Activated CD4-positive, alpha-beta memory T cell treated with anti-CD3 and anti-CD28 coated beads, Interleukin-2, amount 10 ng/mL, durations not matched to agents 7 days and 5 days (primary cell): ENCODE results near the gene CPNE7. TPM values are rescaled to one million over a fixed set of nuclear protein-coding genes. Genes with fewer than 3 reads are reported as not detected.
A peak's percentile ranks its signal among the peaks of the same experiment; 100 is the strongest.

Experiments used
- CTCF ChIA-PET: fragments of 350-600 bp; sonication (Branson Sonifier 250); formaldehyde crosslinking; loops from one replicate; lab custom pipeline; 2021; ENCODE audit warnings: antibody characterized with exemption, inconsistent platforms; lab: Charles Lee
- POLR2A ChIA-PET: fragments of 350-600 bp; sonication (Branson Sonifier 250); formaldehyde crosslinking; loops from one replicate; lab custom pipeline; 2021; ENCODE audit warnings: antibody characterized with exemption; lab: Charles Lee
- DNase-seq: peaks from one replicate; pipeline ENCODE4 v3.0.0-alpha.2; 2020
- H3K27ac Mint-ChIP-seq: one replicate; pipeline ENCODE4 v1.8.0; 2021; ENCODE audit warnings: mild to moderate bottlenecking, mixed read lengths
- H3K27me3 Mint-ChIP-seq: one replicate; pipeline ENCODE4 v1.8.0; 2021; ENCODE audit warnings: mixed read lengths
- H3K36me3 Mint-ChIP-seq: one replicate; pipeline ENCODE4 v1.8.0; 2021; ENCODE audit warnings: low read depth, mixed read lengths
- H3K4me1 Mint-ChIP-seq: one replicate; pipeline ENCODE4 v1.8.0; 2021; ENCODE audit warnings: mixed read lengths
- H3K4me3 Mint-ChIP-seq: one replicate; pipeline ENCODE4 v1.8.0; 2021; ENCODE audit warnings: mild to moderate bottlenecking, mixed read lengths
- H3K9me3 Mint-ChIP-seq: one replicate; pipeline ENCODE4 v1.8.0; 2021; ENCODE audit warnings: mixed read lengths
- total RNA-seq, 2 experiments: library from RNA; stranded (reverse); gene quantifications; one replicate each; pipeline ENCODE4 v1.2.3, GENCODE V29; 2021

CPNE7 gene
- total RNA-seq, 2 experiments from 2014 or later, result 3.3 to 4.4 TPM

DNA sequence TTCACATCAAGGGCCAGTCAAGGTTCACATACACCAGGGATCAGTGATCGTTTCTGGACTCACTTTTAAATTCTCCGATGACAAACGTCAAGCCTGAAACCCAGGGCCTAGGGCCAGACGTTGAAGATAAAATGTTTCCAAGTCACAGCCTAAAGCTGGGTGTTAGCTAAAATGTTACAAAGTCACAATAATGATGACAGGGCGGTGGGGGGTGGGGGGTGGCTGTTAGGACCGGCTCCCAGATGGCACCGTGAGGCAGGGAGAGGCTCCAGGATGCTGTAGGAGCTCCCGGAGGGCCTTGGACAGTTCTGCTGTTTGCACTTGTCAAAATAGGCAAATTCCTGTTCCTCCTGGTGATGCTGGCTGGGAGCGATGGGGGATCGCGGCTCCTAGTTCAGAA lies 31.4 kb upstream of the CPNE7 start:
- CTCF ChIA-PET, result no interaction called here
- Mint-ChIP-seq H3K36me3 (peaks cover 14% of the 10 kb centered on the region), H3K27ac (no peak overlapping the region), H3K27me3 (no peaks in the 10 kb centered on the region), H3K4me1 (peaks cover 11% of the 10 kb centered on the region), H3K9me3 (no peaks in the 10 kb centered on the region), H3K4me3 (no peak overlapping the region)
- no peak for DNase-seq
- POLR2A ChIA-PET, result no interaction called here

DNA sequence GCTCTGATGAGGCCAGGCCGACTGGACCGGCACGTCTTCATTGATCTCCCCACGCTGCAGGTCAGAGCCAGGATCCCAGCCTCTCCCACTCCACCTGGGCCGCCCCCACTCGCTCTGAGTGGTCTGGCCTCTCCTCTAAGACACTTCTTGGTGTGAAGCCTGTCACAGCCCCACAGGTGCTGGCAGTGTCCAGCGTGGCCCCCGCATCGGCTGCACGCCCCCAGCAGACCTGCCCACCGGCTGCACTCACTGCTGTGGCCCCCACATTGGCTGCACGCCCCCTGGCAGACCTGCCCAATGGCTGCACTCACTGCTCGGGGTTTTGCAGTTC lies 30.9 kb upstream of the CPNE7 start:
- Mint-ChIP-seq H3K9me3 (no peaks in the 10 kb centered on the region), H3K4me3 (no peak overlapping the region), H3K27me3 (no peaks in the 10 kb centered on the region), H3K4me1 (peaks cover 13% of the 10 kb centered on the region), H3K27ac (no peak overlapping the region), H3K36me3 (peaks cover 18% of the 10 kb centered on the region)
- ChIA-PET POLR2A (no interaction called here), CTCF (no interaction called here)
- no peak for DNase-seq

DNA sequence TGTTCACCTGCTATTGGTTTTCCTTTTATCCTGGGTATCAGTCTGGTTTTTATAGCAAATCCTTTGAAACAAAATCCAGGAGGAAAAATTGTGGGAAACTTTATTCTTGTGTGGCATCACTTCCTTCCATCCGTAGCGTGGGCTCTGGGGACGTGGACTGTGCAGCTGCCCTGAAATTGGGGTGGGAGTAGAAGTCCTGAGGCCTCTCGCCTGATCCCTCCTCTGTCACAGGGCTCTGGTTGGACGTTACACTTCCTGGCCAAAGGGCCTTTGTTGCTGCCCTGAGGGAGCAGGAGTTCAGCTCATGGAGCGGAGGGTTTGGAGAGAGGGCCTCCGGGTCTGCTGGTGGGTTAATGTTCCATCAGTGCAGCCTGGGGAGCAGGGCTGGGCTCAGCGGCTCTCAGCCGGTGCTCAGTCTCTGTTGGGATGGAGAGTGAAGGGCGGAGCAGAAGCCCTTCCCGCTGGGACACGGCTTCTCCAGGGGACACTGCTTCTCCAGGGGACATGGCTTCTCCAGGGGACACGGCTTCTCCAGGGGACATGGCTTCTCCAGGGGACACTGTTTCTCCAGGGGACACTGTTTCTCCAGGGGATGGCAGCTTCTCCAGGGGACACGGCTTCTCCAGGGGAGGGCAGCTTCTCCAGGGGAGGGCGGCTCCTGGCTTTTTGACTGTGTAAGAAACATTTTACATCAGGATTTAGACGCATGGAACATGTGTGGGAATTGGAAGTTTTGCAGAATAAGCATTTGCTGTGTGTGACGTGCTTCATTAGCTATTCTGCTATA lies 30.3 kb upstream of the CPNE7 start:
- no peak overlapping the region for H3K4me3 Mint-ChIP-seq
- peaks cover 18% of the 10 kb centered on the region for H3K36me3 Mint-ChIP-seq
- H3K27ac Mint-ChIP-seq, result no peak overlapping the region
- H3K9me3 Mint-ChIP-seq, result no peaks in the 10 kb centered on the region
- ChIA-PET CTCF (interaction anchor here (0.9 kb wide), 1 partner anchor 36 kb away, joined by 3 read pairs; no protein-coding TSS in a partner anchor), POLR2A (no interaction called here)
- peaks cover 13% of the 10 kb centered on the region for H3K4me1 Mint-ChIP-seq
- no peaks in the 10 kb centered on the region for H3K27me3 Mint-ChIP-seq
- no peak for DNase-seq

DNA sequence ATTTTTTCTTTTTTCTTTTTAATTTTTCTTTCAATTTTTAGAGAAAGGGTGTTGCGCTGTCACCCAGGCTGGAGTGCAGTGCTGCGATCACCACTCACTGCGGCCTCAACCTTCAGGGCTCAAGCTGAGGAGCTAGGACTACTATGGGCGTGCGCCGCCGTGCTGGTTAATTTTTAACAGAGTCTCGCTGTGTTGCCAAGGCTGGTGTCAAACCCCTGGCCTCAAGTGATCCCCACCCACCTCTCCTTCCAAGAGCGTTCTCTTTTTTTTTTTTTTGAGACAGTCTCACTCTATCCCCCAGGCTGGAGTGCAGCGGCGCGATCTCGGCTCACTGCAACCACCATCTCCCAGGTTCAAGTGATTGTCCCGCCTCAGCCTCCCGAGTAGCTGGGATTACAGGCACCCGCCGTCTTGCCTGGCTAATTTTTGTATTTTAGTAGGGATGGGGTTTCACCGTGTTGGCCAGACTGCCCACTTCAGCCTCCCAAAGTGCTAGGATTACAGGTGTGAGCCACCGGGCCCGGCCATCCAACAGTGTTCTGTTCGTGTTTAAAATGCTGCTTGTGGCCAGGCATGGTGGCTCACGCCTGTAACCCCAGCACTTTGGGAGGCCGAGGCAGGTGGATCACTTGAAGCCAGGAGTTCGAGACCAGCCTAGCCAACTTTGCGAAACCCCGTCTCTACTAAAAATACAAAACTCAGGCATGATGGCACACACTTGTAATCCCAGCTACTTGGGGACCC lies 29.6 kb upstream of the CPNE7 start:
- DNase-seq, result no peak
- H3K4me1 Mint-ChIP-seq, result peaks cover 10% of the 10 kb centered on the region
- H3K9me3 Mint-ChIP-seq, result no peaks in the 10 kb centered on the region
- H3K36me3 Mint-ChIP-seq, result peaks cover 18% of the 10 kb centered on the region
- POLR2A ChIA-PET, result no interaction called here
- CTCF ChIA-PET, result interaction anchor here (0.9 kb wide), 1 partner anchor 37 kb away, joined by 3 read pairs; no protein-coding TSS in a partner anchor
- no peak overlapping the region for H3K27ac Mint-ChIP-seq
- H3K4me3 Mint-ChIP-seq, result no peak overlapping the region
- H3K27me3 Mint-ChIP-seq, result no peaks in the 10 kb centered on the region

DNA sequence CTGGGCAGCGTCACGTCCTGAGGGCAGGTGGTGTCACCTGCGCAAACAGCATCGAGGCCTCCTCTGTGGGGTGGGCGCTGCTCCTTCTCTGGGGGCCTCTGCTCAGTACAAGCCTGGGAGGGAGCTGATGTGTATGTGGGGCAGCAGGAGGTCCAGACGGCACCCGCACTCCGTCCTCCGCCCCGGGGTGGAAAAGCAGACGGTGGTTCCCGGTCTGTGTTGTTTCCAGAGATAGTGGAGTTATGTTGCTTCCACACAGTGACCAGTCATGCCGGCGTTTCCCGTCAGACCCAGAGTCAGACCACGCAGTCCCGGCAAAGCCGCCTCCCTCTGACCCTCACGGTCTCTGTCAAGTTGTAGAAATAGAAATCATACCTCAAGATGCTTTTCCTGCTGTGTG lies 28.8 kb upstream of the CPNE7 start:
- Mint-ChIP-seq H3K36me3 (peaks cover 18% of the 10 kb centered on the region), H3K4me3 (no peak overlapping the region), H3K27me3 (no peaks in the 10 kb centered on the region), H3K27ac (no peak overlapping the region), H3K9me3 (no peaks in the 10 kb centered on the region), H3K4me1 (peaks cover 7% of the 10 kb centered on the region)
- no peak for DNase-seq
- CTCF ChIA-PET, result no interaction called here
- POLR2A ChIA-PET, result no interaction called here

DNA sequence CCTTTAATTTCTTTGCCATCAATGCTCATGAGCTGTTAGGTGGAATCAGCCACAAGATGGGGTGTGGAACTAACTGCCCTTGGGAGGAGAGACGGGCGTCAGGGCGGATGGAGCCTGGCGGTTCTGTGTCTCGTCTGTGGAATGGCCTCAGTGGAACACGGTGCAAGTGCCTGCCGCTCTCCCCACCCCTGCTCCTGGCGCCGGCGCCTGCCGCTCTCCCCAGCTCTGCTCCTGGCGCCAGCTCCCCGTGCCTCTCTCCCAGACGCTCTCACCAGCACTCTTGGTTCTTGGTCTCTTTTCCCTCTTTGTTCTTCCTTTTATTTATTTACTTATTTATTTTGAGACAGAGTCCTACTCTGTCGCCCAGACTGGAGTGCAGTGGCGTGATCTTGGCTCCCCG lies 28.3 kb upstream of the CPNE7 start:
- DNase-seq, result no peak
- Mint-ChIP-seq H3K9me3 (no peaks in the 10 kb centered on the region), H3K4me1 (peaks cover 7% of the 10 kb centered on the region), H3K27ac (no peak overlapping the region), H3K27me3 (no peaks in the 10 kb centered on the region), H3K4me3 (no peak overlapping the region), H3K36me3 (peaks cover 18% of the 10 kb centered on the region)
- POLR2A ChIA-PET, result no interaction called here
- CTCF ChIA-PET, result no interaction called here

DNA sequence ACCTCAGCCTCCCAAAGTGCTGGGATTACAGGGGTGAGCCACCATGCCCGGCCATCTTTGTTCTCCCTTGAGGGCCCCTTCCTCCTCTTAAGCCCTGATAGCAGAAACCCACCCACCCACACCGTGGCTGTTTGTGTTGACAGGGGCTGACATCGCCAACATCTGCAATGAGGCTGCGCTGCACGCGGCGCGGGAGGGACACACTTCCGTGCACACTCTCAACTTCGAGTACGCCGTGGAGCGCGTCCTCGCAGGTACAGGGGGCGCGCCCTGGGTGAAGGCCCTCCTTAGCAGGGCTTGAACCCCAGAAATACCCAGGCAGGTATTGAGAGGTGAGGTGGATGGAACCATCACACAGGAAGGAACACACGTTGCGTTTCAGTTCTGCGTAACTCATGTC lies 27.7 kb upstream of the CPNE7 start:
- DNase-seq, result no peak
- no peaks in the 10 kb centered on the region for H3K9me3 Mint-ChIP-seq
- H3K4me1 Mint-ChIP-seq, result peaks cover 7% of the 10 kb centered on the region
- ChIA-PET CTCF (interaction anchor here (1.2 kb wide), 1 partner anchor 10 kb away, joined by 3 read pairs; no protein-coding TSS in a partner anchor), POLR2A (no interaction called here)
- H3K4me3 Mint-ChIP-seq, result no peak overlapping the region
- no peaks in the 10 kb centered on the region for H3K27me3 Mint-ChIP-seq
- peaks cover 18% of the 10 kb centered on the region for H3K36me3 Mint-ChIP-seq
- no peak overlapping the region for H3K27ac Mint-ChIP-seq

DNA sequence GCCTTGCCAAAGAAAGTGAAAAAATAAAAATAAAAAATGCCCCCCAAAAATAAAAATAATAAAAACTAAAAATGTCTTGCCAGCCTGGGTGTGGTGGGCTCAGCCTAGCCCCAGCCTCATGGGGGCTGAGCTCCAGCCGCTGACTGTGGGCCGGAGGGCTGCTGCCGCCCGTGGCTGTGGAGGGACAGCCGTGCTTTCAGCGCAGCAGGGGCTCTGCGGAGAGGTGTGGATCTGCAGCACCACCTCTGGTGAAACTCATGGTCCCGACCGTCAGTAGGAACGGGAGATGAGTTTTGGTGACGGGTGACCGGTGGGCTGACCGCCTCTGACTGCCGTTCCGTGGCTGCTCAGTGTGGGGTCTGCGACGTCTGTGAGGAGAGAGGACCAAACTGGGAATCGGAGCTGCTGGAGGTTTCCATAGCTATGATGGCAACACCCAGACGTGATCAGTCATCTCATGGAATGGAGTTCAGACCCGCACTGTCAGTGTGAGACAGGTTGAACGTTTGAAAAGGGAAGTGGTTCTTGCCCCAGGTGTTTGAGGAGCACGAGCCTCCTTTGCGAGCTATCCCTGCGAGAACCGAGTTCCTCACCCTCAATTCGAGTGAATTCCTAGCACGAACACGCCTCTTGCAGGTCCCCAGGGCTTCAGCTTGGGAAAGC lies 27.1 kb upstream of the CPNE7 start:
- Mint-ChIP-seq H3K27me3 (no peaks in the 10 kb centered on the region), H3K9me3 (no peaks in the 10 kb centered on the region), H3K27ac (no peak overlapping the region), H3K4me1 (peaks cover 7% of the 10 kb centered on the region), H3K36me3 (peaks cover 18% of the 10 kb centered on the region), H3K4me3 (no peak overlapping the region)
- ChIA-PET POLR2A (interaction anchor here (1.6 kb wide), 1 partner anchor 40 kb away, joined by 11 read pairs; the partner anchor contains the start of gene SPG7), CTCF (interaction anchor here (1.1 to 1.5 kb wide), 3 partner anchors 9 to 17 kb away, joined by 3 to 5 read pairs (median 3); no protein-coding TSS in a partner anchor)
- DNase-seq, result no peak

DNA sequence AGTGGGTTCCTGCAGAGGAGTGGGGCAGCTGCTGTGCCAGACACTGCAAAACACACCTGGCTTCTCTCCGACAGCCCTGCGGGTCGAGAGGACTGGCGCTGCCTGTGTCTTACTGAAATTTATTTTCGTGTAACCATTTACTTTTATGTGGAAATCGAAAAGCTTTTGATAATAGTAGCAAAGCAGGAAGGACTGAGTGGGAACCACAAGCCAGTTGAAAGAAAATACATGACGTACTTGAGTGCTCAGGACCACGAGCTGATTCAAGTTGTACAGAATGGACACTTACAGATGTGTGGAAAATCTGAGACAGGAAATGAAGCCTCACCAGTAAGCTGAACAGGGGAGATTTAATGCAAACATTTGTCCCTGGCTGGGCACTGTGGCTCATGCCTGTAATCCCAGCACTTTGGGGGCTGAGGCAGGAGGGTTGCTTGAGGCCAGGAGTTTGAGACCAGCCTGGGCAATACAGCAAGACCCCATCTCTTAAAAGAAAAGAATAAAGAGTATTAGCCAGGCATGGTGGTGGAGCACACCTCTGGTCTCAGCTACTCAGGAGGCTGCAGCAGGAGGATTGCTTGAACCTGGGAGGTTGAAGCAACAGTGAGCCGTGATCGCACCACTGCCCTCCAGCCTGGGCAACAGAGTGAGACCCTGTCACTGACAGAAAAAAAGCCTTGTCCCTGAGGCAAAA lies 26.4 kb upstream of the CPNE7 start:
- peaks cover 18% of the 10 kb centered on the region for H3K36me3 Mint-ChIP-seq
- ChIA-PET CTCF (interaction anchor here (1.1 to 1.5 kb wide), 4 partner anchors 8 to 17 kb away, joined by 3 to 5 read pairs (median 3); no protein-coding TSS in a partner anchor), POLR2A (interaction anchor here (1.6 kb wide), 1 partner anchor 41 kb away, joined by 11 read pairs; the partner anchor contains the start of gene SPG7)
- H3K4me1 Mint-ChIP-seq, result peaks cover 7% of the 10 kb centered on the region
- no peak for DNase-seq
- H3K27me3 Mint-ChIP-seq, result no peaks in the 10 kb centered on the region
- peak overlapping the region; percentile 52 for H3K27ac Mint-ChIP-seq
- no peak overlapping the region for H3K4me3 Mint-ChIP-seq
- no peaks in the 10 kb centered on the region for H3K9me3 Mint-ChIP-seq

DNA sequence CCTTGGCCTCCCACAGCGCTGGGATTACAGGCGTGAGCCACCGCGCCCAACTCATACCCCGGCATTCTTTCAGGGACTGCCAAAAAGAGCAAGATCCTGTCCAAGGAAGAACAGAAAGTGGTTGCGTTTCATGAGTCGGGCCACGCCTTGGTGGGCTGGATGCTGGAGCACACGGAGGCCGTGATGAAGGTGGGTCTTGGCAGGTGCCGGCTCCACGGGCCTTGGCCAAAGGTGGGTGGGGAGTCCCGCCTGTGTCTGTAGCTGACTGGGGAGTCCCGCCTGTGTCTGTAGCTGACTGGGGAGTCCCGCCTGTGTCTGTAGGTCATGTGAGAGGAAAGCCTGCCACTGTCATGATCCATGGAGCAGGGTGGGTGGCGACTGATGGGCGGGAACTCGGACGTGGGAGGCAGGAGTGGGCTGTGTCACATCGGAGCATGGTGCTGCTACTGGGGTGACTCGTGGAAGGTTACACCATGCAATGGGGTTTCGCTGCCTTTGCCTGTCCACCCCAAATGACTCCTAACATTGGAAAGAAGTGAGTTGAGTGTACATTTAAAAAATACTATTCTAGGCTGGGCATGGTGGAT lies 25.0 kb upstream of the CPNE7 start:
- Mint-ChIP-seq H3K4me3 (no peak overlapping the region), H3K36me3 (peaks cover 18% of the 10 kb centered on the region), H3K4me1 (peaks cover 7% of the 10 kb centered on the region), H3K27ac (no peak overlapping the region), H3K9me3 (no peaks in the 10 kb centered on the region), H3K27me3 (no peaks in the 10 kb centered on the region)
- ChIA-PET POLR2A (no interaction called here), CTCF (no interaction called here)
- no peak for DNase-seq

DNA sequence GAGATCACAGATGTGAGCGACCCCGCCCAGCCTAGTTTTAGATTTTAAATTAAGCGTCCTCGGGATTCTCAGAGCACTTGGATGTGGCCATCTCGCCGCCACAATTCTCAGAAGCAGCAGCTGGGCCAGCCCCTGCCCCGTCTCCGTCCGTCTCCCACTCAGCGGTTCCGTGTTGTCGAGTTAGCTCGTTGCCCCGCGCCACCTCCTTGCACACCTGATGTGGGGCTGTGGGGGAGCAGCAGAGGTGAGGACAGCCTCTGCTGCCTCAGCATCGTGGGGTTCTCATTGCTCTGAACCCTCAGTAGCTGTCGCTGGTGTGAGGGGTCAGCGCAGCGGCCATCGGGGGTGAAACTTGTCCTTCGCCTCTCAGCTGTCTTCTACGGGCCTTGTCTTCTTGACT lies 23.2 kb upstream of the CPNE7 start:
- CTCF ChIA-PET, result no interaction called here
- POLR2A ChIA-PET, result no interaction called here
- Mint-ChIP-seq H3K27me3 (no peaks in the 10 kb centered on the region), H3K9me3 (no peaks in the 10 kb centered on the region), H3K27ac (no peak overlapping the region), H3K36me3 (peaks cover 13% of the 10 kb centered on the region), H3K4me1 (peaks cover 12% of the 10 kb centered on the region), H3K4me3 (no peak overlapping the region)
- DNase-seq, result no peak

DNA sequence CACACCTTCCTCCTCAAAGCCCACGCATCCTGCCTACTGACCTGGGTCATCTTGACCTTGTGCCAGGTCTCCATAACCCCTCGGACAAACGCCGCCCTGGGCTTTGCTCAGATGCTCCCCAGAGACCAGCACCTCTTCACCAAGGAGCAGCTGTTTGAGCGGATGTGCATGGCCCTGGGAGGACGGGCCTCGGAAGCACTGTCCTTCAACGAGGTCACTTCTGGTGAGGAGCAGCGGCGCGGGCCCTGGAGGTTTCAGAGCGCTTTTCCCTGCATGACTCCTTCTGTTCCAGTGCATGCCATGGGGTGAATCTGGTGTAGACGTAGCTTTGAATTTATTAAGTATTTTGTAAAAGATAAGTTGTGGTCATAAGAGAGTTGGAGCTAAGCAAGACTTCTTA lies 22.6 kb upstream of the CPNE7 start:
- POLR2A ChIA-PET, result no interaction called here
- Mint-ChIP-seq H3K27me3 (no peaks in the 10 kb centered on the region), H3K36me3 (peaks cover 11% of the 10 kb centered on the region), H3K4me1 (peaks cover 16% of the 10 kb centered on the region), H3K27ac (no peak overlapping the region), H3K9me3 (no peaks in the 10 kb centered on the region), H3K4me3 (no peak overlapping the region)
- no peak for DNase-seq
- CTCF ChIA-PET, result no interaction called here
